Liver (tissue), 3 donors: Measurements from ENCODE around the gene SLC5A5.

ENCODE experiments used
- ATF3 ChIP-seq: IDR thresholded peaks from 2 replicates; pipeline ENCODE4 v1.6.1; 2016; ENCODE audit warnings: antibody characterized with exemption
- CTCF ChIP-seq: fragments of 150-350 bp; IDR thresholded peaks from 2 replicates; pipeline ENCODE4 v1.5.1; 2017; ENCODE audit warnings: improper control_type of control experiment, low read depth, low read length; ENCODE audit not compliant: missing input control
- FOXA1 ChIP-seq: IDR thresholded peaks from 2 replicates; pipeline ENCODE4 v1.6.1; 2016; ENCODE audit warnings: antibody characterized with exemption
- GABPA ChIP-seq, 2 donors: IDR thresholded peaks in 1 of 2; conservative IDR thresholded peaks in 1 of 2; 2 replicates each; pipeline ENCODE4 v1.6.1; 2016; ENCODE audit warnings: antibody characterized with exemption in 2 of 2, mild to moderate bottlenecking in 1 of 2, moderate library complexity in 1 of 2
- JUND ChIP-seq, 2 donors: IDR thresholded peaks; 2 replicates each; pipeline ENCODE4 v1.6.1; 2016; ENCODE audit warnings: antibody characterized with exemption in 2 of 2
- MAX ChIP-seq: IDR thresholded peaks from 2 replicates; pipeline ENCODE4 v1.6.1; 2016; ENCODE audit warnings: antibody characterized with exemption
- RAD21 ChIP-seq, 2 donors: IDR thresholded peaks; 2 replicates each; pipeline ENCODE4 v1.6.1; 2016; ENCODE audit warnings: antibody characterized with exemption in 2 of 2, mild to moderate bottlenecking in 2 of 2
- REST ChIP-seq: IDR thresholded peaks from 2 replicates; pipeline ENCODE4 v1.6.1; 2016; ENCODE audit warnings: antibody characterized with exemption, mild to moderate bottlenecking
- SP1 ChIP-seq: IDR thresholded peaks from 2 replicates; pipeline ENCODE4 v1.6.1; 2018; ENCODE audit warnings: antibody characterized with exemption, mild to moderate bottlenecking
- TAF1 ChIP-seq: conservative IDR thresholded peaks from 2 replicates; pipeline ENCODE4 v1.6.1; 2016; ENCODE audit warnings: antibody characterized with exemption, mild to moderate bottlenecking
- ZBTB33 ChIP-seq: IDR thresholded peaks from 2 replicates; pipeline ENCODE4 v1.6.1; 2016; ENCODE audit warnings: antibody characterized with exemption
- donor health status: healthy.
- donor health status: healthy.

GRCh38 chr19:17826508-17827056 lies 45.2 kb upstream of the SLC5A5 start:
- no peak for TF ChIP-seq SP1
- TF ChIP-seq CTCF = no peak
- no peak for TF ChIP-seq MAX
- TF ChIP-seq FOXA1 = no peak
- no peak for TF ChIP-seq JUND (IDR thresholded peaks at IDR 0.05)
- no peak for TF ChIP-seq ATF3
- TF ChIP-seq RAD21 (IDR thresholded peaks at IDR 0.05) = no peak
- no peak for TF ChIP-seq ZBTB33
- no peak for TF ChIP-seq TAF1
- TF ChIP-seq REST = no peak
- no peak for TF ChIP-seq GABPA (IDR thresholded peaks at IDR 0.05 in 1 of 2, conservative IDR thresholded peaks at IDR 0.05 in 1 of 2)
